OCI-LY7 (cell line): ENCODE results near the gene TMEM37. TPM values are rescaled to one million over a fixed set of nuclear protein-coding genes. Genes with fewer than 3 reads are reported as not detected.
A peak's percentile ranks its signal among the peaks of the same experiment; 100 is the strongest.
"Not testable (repeated sequence)": the region's sequence is repeated elsewhere in the genome, so short reads cannot be mapped to it uniquely, and the experiment has no call there.

Source experiments
- BruUV-seq: library from RNA; stranded (reverse); fragments of 400-500 nt; replicated peaks from 2 replicates; lab custom pipeline; 2021; lab: Mats Ljungman, UMichigan
- CTCF ChIA-PET: fragments of 300-600 bp; sonication (Branson Sonifier 250); formaldehyde crosslinking; loops from one replicate; lab custom pipeline; 2022; ENCODE audit warnings: antibody characterized with exemption; ENCODE audit not compliant: unreplicated experiment; lab: Charles Lee
- POLR2A ChIA-PET: fragments of 300-600 bp; sonication (Branson Sonifier 250); formaldehyde crosslinking; loops from one replicate; lab custom pipeline; 2022; ENCODE audit warnings: antibody characterized with exemption; lab: Charles Lee
- DNase-seq: peaks from one replicate; pipeline ENCODE4 v3.0.0-alpha.2; 2015; ENCODE audit warnings: low spot score
- H2AFZ ChIP-seq: fragments of 200-600 bp; sonication (generic), shearing (Covaris generic); 2 replicates; pipeline ENCODE4 v1.6.1; 2014; ENCODE audit warnings: mild to moderate bottlenecking, antibody characterized with exemption, low read length, moderate library complexity
- H3K27ac ChIP-seq: fragments of 200-600 bp; sonication (generic); 2 replicates; pipeline ENCODE4 v1.5.1; 2014; ENCODE audit warnings: mixed run types, low read depth, mild to moderate bottlenecking, moderate library complexity, low read length, inconsistent platforms; ENCODE audit not compliant: poor library complexity, severe bottlenecking
- H3K36me3 ChIP-seq: fragments of 200-600 bp; sonication (generic); 2 replicates; pipeline ENCODE4 v1.6.1; 2014; ENCODE audit warnings: mild to moderate bottlenecking, antibody characterized with exemption, low read length, moderate library complexity, mixed read lengths; ENCODE audit not compliant: insufficient read depth
- H3K4me1 ChIP-seq: fragments of 200-600 bp; sonication (generic); 2 replicates; pipeline ENCODE4 v1.5.1; 2014; ENCODE audit warnings: mild to moderate bottlenecking, low read length; ENCODE audit not compliant: insufficient read depth, poor library complexity, severe bottlenecking
- H3K4me2 ChIP-seq: fragments of 200-600 bp; sonication (generic); 2 replicates; pipeline ENCODE4 v1.6.1; 2014; ENCODE audit warnings: mild to moderate bottlenecking, low read length
- H3K4me3 ChIP-seq: fragments of 200-600 bp; sonication (generic); 2 replicates; pipeline ENCODE4 v1.5.1; 2014; ENCODE audit warnings: mild to moderate bottlenecking, low read depth, low read length; ENCODE audit not compliant: poor library complexity, severe bottlenecking
- H3K79me2 ChIP-seq: fragments of 200-600 bp; sonication (generic); 2 replicates; pipeline ENCODE4 v1.6.1; 2016; ENCODE audit warnings: low read depth, mild to moderate bottlenecking, low read length, moderate library complexity, mixed read lengths; ENCODE audit not compliant: insufficient read depth
- H3K9me2 ChIP-seq: fragments of 200-600 bp; sonication (generic); 2 replicates; pipeline ENCODE4 v1.6.1; 2016; ENCODE audit warnings: mild to moderate bottlenecking, low read length, mixed read lengths; ENCODE audit not compliant: insufficient read depth
- H3K9me3 ChIP-seq: fragments of 200-600 bp; sonication (generic); 2 replicates; pipeline ENCODE4 v1.6.1; 2014; ENCODE audit warnings: mild to moderate bottlenecking, mixed run types, low read length, mixed read lengths
- H4K20me1 ChIP-seq: fragments of 200-600 bp; sonication (generic); 2 replicates; pipeline ENCODE4 v1.6.1; 2014; ENCODE audit warnings: mild to moderate bottlenecking, antibody characterized with exemption, low read length, moderate library complexity, mixed read lengths; ENCODE audit not compliant: insufficient read depth
- EZH2phosphoT487 ChIP-seq: fragments of 200-600 bp; sonication (generic); IDR thresholded peaks from 2 replicates; pipeline ENCODE4 v1.6.1; 2018; ENCODE audit warnings: low read depth, borderline replicate concordance, mild to moderate bottlenecking, mixed run types, antibody characterized with exemption, low read length, moderate library complexity, mixed read lengths
- intact Hi-C: fragments of 100-400 bp; cut with micrococcal nuclease; formaldehyde crosslinking; loops from one replicate; pipeline ENCODE4 v1.10.0; 2022; ENCODE audit not compliant: unreplicated experiment
- total RNA-seq, 2 experiments: library from RNA; depleted of rRNA in 1 of 2; stranded (reverse); fragments of >200 nt in 1 of 2; shearing (Covaris generic) in 1 of 2; gene quantifications; 2 replicates each; pipeline ENCODE4 v1.2.3, GENCODE V29; 2014 to 2022
- TF ChIP-seq, protein P1 (sequence below): fragments of 200-600 bp; sonication (generic); conservative IDR thresholded peaks from 2 replicates; pipeline ENCODE4 v1.5.1; 2014; ENCODE audit warnings: mild to moderate bottlenecking, antibody characterized with exemption, low read length, moderate library complexity, mixed read lengths

Gene TMEM37
- total RNA-seq, 2 experiments from 2014 or later, result not detected

- CTCF ChIA-PET, result interaction anchor here (0.5 kb wide), 1 partner anchor 1239 kb away, joined by 3 read pairs; no protein-coding TSS in a partner anchor
- POLR2A ChIA-PET, result interaction anchor here (0.7 to 1.1 kb wide), 3 partner anchors 14 to 780 kb away, joined by 3 to 4 read pairs (median 3); no protein-coding TSS in a partner anchor
Observed at GRCh38 chr2:119397196-119397595, 34.5 kb upstream of the TMEM37 start.

GRCh38 chr2:119402106-119402505 is 29.5 kb upstream of the TMEM37 start:
- Histone ChIP-seq H3K4me1 (peaks cover 10% of the 10 kb centered on the region), H4K20me1 (no peaks in the 10 kb centered on the region), H2AFZ (peak overlapping the region; percentile 73; the same call in 1 of the 2 replicates), H3K36me3 (no peaks in the 10 kb centered on the region), H3K9me3 (no peaks in the 10 kb centered on the region), H3K27ac (no peak overlapping the region), H3K4me3 (no peak overlapping the region), H3K9me2 (no peaks in the 10 kb centered on the region), H3K79me2 (no peaks in the 10 kb centered on the region), H3K4me2 (no peak overlapping the region)
- CTCF ChIA-PET, result no interaction called here
- POLR2A ChIA-PET, result no interaction called here
- intact Hi-C loops, result no loop called here
- TF ChIP-seq EZH2phosphoT487, result no peak
- TF ChIP-seq, protein P1, sequence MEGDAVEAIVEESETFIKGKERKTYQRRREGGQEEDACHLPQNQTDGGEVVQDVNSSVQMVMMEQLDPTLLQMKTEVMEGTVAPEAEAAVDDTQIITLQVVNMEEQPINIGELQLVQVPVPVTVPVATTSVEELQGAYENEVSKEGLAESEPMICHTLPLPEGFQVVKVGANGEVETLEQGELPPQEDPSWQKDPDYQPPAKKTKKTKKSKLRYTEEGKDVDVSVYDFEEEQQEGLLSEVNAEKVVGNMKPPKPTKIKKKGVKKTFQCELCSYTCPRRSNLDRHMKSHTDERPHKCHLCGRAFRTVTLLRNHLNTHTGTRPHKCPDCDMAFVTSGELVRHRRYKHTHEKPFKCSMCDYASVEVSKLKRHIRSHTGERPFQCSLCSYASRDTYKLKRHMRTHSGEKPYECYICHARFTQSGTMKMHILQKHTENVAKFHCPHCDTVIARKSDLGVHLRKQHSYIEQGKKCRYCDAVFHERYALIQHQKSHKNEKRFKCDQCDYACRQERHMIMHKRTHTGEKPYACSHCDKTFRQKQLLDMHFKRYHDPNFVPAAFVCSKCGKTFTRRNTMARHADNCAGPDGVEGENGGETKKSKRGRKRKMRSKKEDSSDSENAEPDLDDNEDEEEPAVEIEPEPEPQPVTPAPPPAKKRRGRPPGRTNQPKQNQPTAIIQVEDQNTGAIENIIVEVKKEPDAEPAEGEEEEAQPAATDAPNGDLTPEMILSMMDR, result no peak
- BruUV-seq, result no TSS peak
- DNase-seq, result no peak

More at GRCh38 chr2:119397196-119397595, 34.5 kb upstream of the TMEM37 start:
- intact Hi-C loops, result no loop called here
- no peak overlapping the region for H3K4me3 ChIP-seq
- H4K20me1 ChIP-seq, result no peaks in the 10 kb centered on the region
- H3K4me1 ChIP-seq, result peaks cover under 1% of the 10 kb centered on the region
- DNase-seq, result no peak
- TF ChIP-seq, protein P1, result no peak
- no peak for TF ChIP-seq EZH2phosphoT487
- H2AFZ ChIP-seq, result no peak overlapping the region
- H3K4me2 ChIP-seq, result no peak overlapping the region
- no TSS peak for BruUV-seq
- H3K79me2 ChIP-seq, result no peaks in the 10 kb centered on the region
- H3K9me2 ChIP-seq, result no peaks in the 10 kb centered on the region
- H3K27ac ChIP-seq, result no peak overlapping the region
- no peaks in the 10 kb centered on the region for H3K36me3 ChIP-seq
- H3K9me3 ChIP-seq, result no peaks in the 10 kb centered on the region

DNA sequence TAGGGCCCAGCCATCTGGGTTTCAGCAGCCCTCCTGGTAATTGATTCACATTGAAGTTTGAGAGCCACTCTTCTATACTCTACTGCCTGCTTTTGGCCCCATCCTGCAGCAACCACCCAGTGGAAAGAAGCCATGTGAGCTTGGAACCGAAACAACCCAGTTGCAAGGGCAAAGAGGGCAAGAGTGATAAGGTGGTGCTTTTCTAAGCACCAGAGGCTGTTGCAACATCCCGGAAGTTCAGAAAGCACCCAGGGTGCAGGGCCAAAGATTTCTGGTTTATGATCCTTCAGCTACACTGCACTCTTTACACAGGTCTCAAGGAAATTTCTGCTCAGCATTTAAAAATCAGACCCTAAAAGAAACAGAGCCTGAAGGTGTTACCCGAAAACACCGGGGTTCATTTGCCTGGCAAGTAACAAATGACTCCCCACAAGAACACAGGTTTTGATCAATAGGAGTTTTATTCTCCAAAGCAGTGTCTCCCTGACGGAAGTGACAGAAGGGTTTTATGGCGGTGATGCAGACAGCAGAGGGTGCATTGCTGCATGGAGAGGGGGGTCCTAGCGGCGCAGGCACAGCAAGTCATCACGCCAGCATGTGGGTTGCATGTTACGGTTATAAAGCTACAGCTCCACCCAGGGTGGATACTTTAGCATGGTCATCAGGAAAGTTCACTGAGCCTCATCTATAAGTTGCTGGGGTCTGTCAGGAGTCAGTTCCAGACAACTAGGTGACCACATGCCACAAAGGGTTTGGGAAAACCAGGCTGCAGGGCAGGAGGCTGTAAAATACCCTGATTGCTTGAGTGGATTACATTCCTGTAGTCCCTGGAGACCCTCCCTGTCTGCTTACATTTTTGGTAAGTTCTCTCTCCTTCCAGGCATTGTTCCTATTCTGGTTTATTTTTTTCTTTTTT is 28.8 kb upstream of the TMEM37 start:
- Histone ChIP-seq H3K4me1 (peaks cover 13% of the 10 kb centered on the region), H3K27ac (no peak overlapping the region), H3K4me2 (0 out of 2 replicates have a peak overlapping the region, but pooled peaks have one; percentile 12), H4K20me1 (no peaks in the 10 kb centered on the region), H3K79me2 (no peaks in the 10 kb centered on the region), H3K9me2 (no peaks in the 10 kb centered on the region), H2AFZ (peak overlapping the region; percentile 73), H3K36me3 (no peaks in the 10 kb centered on the region), H3K4me3 (no peak overlapping the region), H3K9me3 (no peaks in the 10 kb centered on the region)
- peak; percentile 45 for DNase-seq
- TF ChIP-seq EZH2phosphoT487, result no peak
- TF ChIP-seq, protein P1, result no peak
- BruUV-seq, result no TSS peak
- intact Hi-C loops, result no loop called here
- POLR2A ChIA-PET, result interaction anchor here (0.7 kb wide), 1 partner anchor 12 kb away, joined by 3 read pairs; no protein-coding TSS in a partner anchor
- CTCF ChIA-PET, result no interaction called here

DNA sequence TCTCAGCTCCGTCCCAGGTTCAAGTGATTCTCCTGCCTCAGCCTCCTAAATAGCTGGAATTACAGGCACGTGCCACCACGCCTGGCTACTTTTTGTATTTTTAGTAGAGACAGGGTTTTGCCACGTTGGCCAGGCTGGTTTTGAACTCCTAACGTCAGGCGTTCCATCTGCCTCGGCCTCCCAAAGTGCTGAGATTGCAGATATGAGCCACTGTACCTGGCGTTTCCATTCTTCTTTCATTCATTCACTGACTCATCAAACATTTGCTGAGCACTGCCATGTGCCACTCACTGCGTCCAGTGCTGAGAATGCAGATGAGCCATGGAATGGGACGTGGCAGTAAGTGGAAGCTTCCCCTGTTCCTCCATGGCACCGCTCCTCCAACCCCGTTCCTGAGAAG is 28.0 kb upstream of the TMEM37 start:
- DNase-seq, intact Hi-C loops, BruUV-seq, CTCF ChIA-PET, H4K20me1 ChIP-seq, H3K4me2 ChIP-seq, H3K9me3 ChIP-seq, H3K27ac ChIP-seq, H2AFZ ChIP-seq, H3K79me2 ChIP-seq, H3K4me3 ChIP-seq, H3K36me3 ChIP-seq, H3K9me2 ChIP-seq: not testable (repeated sequence)
- POLR2A ChIA-PET, result interaction anchor here (0.7 kb wide), 1 partner anchor 13 kb away, joined by 3 read pairs; no protein-coding TSS in a partner anchor
- H3K4me1 ChIP-seq, result peaks cover 19% of the 10 kb centered on the region
